GOT3 (cell line): ENCODE results near the gene GCHFR.

Experiments used
- DNase-seq: peaks from one replicate; lab custom pipeline; 2025; ENCODE audit warnings: mixed read lengths; lab: John Stamatoyannopoulos, UW

The GCHFR gene

GRCh38 chr15:40808861-40809450 is 45.1 kb downstream of the GCHFR start:
- DNase-seq, result no peak

GRCh38 chr15:40812721-40813425 is 49.0 kb downstream of the GCHFR start:
- DNase-seq, result no peak

- no peak for DNase-seq
These were observed 51.3 kb downstream of the GCHFR start for GRCh38 chr15:40815042-40815698.
